ENCODE data around the gene ZNF839. TPM values are rescaled to one million over a fixed set of nuclear protein-coding genes. Genes with fewer than 3 reads are reported as not detected.

The ZNF839 gene
- total RNA-seq, 3 donors from 2014 or later, result 8.5 to 16.8 (median 15.4) TPM

GRCh38 chr14:102279282-102279681 lies 40.3 kb upstream of the ZNF839 start:
- intact Hi-C loops (cut with DNase I; ENCODE audit: low total_unique reads), result no loop called here
- DNase-seq (ENCODE audit: low spot score in 2 of 2), result no peak
- Histone ChIP-seq H3K9me3 (no peaks in the 10 kb centered on the region), H3K4me1 (no peaks in the 10 kb centered on the region), H3K27ac (peak overlapping the region; percentile 71 to 77), H3K27me3 (no peaks in the 10 kb centered on the region), H3K36me3 (no peaks in the 10 kb centered on the region), H3K4me3 (no peak overlapping the region)
- TF ChIP-seq POLR2A (IDR thresholded peaks at IDR 0.05), result no peak
- no peak for TF ChIP-seq POLR2AphosphoS5 (IDR thresholded peaks at IDR 0.05)
- no peak for TF ChIP-seq CTCF (IDR thresholded peaks at IDR 0.05)

DNA sequence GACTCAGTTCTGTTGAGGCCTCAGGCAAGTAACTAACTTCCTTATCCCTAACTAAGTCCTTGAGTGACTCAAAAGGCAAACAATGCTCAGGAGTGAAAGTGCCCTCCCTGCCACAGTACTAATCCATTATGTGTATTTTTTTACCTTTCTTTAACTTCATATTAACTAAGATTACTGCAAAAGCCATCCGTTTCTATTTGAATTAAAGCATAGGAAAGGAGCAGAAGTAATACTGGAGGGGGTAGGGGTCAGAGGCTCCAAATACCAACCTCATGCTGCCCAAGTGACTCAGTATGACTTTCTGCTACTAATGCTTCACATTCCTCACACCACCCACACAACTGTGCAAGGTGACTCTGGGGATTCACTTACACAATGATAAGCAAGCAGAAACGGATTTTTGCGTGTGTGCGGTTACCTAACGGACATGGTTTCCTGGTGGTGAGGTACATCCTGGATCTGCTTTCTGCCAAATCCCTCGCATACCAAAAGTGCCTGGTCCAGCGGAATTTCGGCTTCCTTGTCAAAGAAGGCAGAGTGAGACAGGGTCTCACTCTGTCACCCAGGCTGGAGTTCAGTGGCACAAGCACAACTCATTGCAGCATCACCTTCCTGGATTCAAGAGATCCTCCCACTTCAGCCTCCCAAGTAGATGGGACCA lies 39.7 kb upstream of the ZNF839 start:
- intact Hi-C loops (cut with DNase I; ENCODE audit: low total_unique reads), result no loop called here
- H3K4me1 ChIP-seq, result no peaks in the 10 kb centered on the region
- H3K9me3 ChIP-seq, result no peaks in the 10 kb centered on the region
- TF ChIP-seq POLR2A (IDR thresholded peaks at IDR 0.05) (no peak), CTCF (IDR thresholded peaks at IDR 0.05) (no peak), POLR2AphosphoS5 (IDR thresholded peaks at IDR 0.05) (no peak)
- H3K4me3 ChIP-seq, result no peak overlapping the region
- peak overlapping the region; percentile 71 to 77 for H3K27ac ChIP-seq
- peak in 1 of 2 donors; percentile 54 for DNase-seq (ENCODE audit: low spot score in 2 of 2)
- H3K36me3 ChIP-seq, result no peaks in the 10 kb centered on the region
- H3K27me3 ChIP-seq, result no peaks in the 10 kb centered on the region

DNA sequence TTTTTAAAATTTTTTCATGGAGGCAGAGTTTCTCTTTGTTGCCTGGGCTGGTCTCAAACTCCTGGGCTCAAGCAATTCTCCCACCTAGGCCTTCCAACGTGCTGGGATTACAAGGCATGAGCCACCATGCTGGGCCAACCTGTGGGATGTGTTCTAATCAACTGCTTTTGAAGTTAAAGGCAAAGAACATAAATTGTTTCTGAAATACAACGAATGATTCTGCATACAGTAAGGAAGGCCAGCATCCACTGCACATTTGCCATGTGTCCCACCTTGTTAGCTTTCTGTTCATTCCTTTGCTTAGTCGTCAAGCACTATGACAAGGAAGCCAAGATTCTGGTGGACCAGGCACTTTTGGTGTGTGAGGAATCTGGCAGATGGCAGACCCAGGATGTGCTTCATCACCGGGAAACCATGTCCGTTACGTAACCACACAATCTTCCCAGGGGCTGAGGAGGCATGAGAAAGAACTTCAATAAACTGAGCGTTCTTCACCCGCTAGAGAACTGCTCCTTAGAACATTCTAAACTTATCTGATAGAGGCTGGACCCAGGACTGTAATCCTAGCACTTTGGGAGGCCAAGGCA lies 39.1 kb upstream of the ZNF839 start:
- Histone ChIP-seq H3K36me3 (no peaks in the 10 kb centered on the region), H3K9me3 (no peaks in the 10 kb centered on the region), H3K4me3 (no peak overlapping the region), H3K27me3 (no peaks in the 10 kb centered on the region), H3K4me1 (no peaks in the 10 kb centered on the region), H3K27ac (peak overlapping the region; percentile 71 to 77)
- no peak for DNase-seq (ENCODE audit: low spot score in 2 of 2)
- intact Hi-C loops (cut with DNase I; ENCODE audit: low total_unique reads), result no loop called here
- TF ChIP-seq CTCF (IDR thresholded peaks at IDR 0.05) (no peak), POLR2A (IDR thresholded peaks at IDR 0.05) (no peak), POLR2AphosphoS5 (IDR thresholded peaks at IDR 0.05) (no peak)

DNA sequence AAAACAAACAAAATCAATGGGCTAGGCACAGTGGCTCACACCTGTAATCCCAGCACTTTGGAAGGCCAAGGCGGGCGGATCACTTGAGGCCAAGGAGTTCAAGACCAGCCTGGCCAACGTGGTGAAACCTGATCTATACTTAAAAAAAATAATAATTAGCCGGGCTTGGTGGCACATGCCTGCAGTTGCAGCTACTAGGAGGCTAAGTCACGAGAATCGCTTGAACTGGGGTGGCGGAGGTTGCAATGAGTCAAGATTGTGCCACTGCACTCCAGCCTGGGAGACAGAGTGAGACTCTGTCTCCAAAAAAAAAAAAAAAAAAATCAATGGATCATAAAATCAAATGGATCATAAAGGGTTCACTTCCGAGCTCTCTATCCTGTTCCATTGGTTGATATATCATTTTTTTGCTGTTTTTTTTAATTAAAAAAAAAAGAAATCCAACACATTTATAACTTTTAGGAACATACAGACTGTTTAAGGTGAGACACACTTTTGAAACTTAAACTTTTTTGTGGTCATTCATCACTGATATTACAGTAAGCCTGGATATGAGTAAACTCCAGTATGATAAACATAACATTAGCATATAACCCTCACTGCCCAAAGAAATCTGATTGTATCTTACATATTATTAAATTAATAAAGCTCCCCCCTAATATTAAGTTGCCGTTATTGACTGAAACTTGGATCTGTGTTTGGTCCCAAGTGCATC lies 36.6 kb upstream of the ZNF839 start:
- no peaks in the 10 kb centered on the region for H3K9me3 ChIP-seq
- no peaks in the 10 kb centered on the region for H3K4me1 ChIP-seq
- no peaks in the 10 kb centered on the region for H3K27me3 ChIP-seq
- intact Hi-C loops (cut with DNase I; ENCODE audit: low total_unique reads), result no loop called here
- DNase-seq (ENCODE audit: low spot score in 2 of 2), result no peak
- H3K4me3 ChIP-seq, result no peak overlapping the region
- TF ChIP-seq POLR2AphosphoS5 (IDR thresholded peaks at IDR 0.05) (no peak), POLR2A (IDR thresholded peaks at IDR 0.05) (no peak), CTCF (IDR thresholded peaks at IDR 0.05) (no peak)
- H3K36me3 ChIP-seq, result no peaks in the 10 kb centered on the region
- no peak overlapping the region for H3K27ac ChIP-seq

- no peak for TF ChIP-seq CTCF (IDR thresholded peaks at IDR 0.05)
- no peak for TF ChIP-seq POLR2A (IDR thresholded peaks at IDR 0.05)
- intact Hi-C loops (cut with DNase I; ENCODE audit: low total_unique reads), result no loop called here
- Histone ChIP-seq H3K9me3 (no peaks in the 10 kb centered on the region), H3K27ac (no peak overlapping the region), H3K4me1 (no peaks in the 10 kb centered on the region), H3K27me3 (no peaks in the 10 kb centered on the region), H3K4me3 (no peak overlapping the region), H3K36me3 (no peaks in the 10 kb centered on the region)
- DNase-seq (ENCODE audit: low spot score in 2 of 2), result no peak
Observed at GRCh38 chr14:102283631-102284129, 35.9 kb upstream of the ZNF839 start.

Data from breast epithelium (tissue), 4 donors.